ENCODE measurements around the gene PIAS1. TPM values are rescaled to one million over a fixed set of nuclear protein-coding genes. Genes with fewer than 3 reads are reported as not detected.

Gene PIAS1
- total RNA-seq, 4 donors from 2014 or later = 32.6 to 59.5 (median 55.9) TPM

DNA sequence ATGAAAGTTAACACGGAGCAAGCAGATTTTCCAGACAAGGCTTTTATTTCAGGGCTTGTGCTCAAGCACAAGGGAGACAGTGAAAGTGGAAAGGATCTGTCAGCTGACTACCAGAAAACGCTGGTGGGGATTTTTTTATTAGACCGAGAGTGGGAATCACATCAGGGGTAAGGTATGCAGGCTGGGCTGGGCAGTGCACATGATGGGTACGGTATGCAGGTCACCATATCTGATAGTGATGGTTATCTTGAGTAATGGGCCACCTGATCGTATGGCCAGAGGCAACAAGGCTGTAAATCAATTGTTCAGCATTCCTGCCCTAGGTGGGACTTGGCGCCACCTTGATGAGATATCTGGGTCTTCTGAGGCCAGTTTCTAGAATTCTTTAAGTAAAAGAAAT is 36.9 kb upstream of the PIAS1 start:
- no peak for TF ChIP-seq POLR2A (IDR thresholded peaks at IDR 0.05)
- TF ChIP-seq, protein P1, sequence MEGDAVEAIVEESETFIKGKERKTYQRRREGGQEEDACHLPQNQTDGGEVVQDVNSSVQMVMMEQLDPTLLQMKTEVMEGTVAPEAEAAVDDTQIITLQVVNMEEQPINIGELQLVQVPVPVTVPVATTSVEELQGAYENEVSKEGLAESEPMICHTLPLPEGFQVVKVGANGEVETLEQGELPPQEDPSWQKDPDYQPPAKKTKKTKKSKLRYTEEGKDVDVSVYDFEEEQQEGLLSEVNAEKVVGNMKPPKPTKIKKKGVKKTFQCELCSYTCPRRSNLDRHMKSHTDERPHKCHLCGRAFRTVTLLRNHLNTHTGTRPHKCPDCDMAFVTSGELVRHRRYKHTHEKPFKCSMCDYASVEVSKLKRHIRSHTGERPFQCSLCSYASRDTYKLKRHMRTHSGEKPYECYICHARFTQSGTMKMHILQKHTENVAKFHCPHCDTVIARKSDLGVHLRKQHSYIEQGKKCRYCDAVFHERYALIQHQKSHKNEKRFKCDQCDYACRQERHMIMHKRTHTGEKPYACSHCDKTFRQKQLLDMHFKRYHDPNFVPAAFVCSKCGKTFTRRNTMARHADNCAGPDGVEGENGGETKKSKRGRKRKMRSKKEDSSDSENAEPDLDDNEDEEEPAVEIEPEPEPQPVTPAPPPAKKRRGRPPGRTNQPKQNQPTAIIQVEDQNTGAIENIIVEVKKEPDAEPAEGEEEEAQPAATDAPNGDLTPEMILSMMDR (IDR thresholded peaks at IDR 0.05) = no peak
- 67 to 72% methylated on average over 6 of the region's 6 CpGs for WGBS, 2 donors
- H3K4me3 ChIP-seq (ENCODE audit: low read depth, poor library complexity, severe bottlenecking) = no peak overlapping the region
- intact Hi-C loops (cut with DNase I; ENCODE audit: low total_unique reads) = no loop called here
- no peak for DNase-seq (ENCODE audit: low spot score in 2 of 2)

DNA sequence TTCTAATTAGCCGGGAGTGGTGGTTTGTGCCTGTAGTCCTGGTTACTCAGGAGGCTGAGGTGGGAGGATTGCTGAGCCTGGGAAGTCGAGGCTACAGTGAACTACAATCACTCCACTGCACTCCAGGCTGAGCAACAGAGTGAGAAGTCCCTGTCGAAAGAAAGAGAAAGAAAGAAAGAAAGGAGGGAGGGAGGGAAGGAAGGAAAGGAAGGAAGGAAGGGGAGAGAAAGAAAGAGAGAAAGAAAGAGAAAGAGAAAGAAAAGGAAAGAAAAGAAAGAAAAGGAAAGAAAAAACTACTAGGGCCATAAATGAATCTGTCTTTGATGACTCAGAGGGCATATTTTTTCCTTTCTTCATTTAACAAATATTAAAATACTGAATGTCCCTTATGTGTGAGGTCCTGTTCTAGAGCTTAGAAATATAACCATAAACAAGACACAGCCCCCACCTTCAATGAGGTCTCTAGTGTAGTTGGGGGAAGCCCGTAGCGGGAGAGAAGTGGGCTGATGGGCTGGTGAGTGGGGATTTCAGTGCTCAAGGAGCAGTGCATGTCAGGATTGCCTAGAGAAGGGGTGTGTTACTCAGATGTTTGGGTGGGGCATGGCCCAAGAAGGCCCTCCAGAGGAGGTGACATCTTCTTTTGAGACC is 35.2 kb upstream of the PIAS1 start:
- no peak overlapping the region for H3K4me3 ChIP-seq (ENCODE audit: low read depth, poor library complexity, severe bottlenecking)
- WGBS, 2 donors = 82 to 83% methylated on average over 5 of the region's 5 CpGs
- DNase-seq (ENCODE audit: low spot score in 2 of 2) = no peak
- no peak for TF ChIP-seq POLR2A (IDR thresholded peaks at IDR 0.05)
- TF ChIP-seq, protein P1 (IDR thresholded peaks at IDR 0.05) = no peak
- intact Hi-C loops (cut with DNase I; ENCODE audit: low total_unique reads) = no loop called here

DNA sequence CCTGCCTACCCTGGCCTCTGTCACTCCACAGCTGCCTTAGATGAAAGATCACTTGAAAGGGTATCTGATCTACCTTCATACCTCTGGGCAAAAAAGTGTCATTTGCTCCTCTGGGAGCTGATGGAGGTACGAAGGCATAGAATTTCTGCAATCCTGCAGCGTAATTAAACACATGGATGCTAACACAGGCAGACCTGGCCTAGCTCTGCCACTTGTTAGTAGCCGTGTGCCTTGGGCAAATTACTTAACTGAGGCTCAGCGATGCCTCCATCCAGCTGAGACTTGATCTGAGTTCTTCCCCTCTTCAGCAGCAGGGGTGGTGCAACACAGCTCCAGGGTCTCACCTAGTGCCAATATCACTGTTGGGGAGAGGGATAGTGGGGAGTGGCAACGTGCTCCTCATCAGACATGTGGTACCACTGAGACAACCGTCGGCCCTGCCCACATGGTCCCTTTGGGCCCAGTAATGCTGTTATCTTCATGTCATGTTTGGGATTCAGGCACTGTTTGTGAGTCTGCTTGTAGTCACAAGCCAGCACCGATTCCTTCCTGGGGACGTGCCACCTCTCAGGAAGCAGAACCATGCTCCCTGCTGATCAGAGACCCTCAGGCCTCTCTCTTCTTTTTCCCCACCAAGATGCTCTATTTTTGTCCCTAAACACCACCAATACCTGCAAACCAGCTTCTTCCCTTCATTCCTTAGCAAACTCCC is 34.1 kb upstream of the PIAS1 start:
- 58 to 73% methylated on average over 6 to 9 of the region's 9 CpGs for WGBS, 2 donors
- H3K4me3 ChIP-seq (ENCODE audit: low read depth, poor library complexity, severe bottlenecking) = no peak overlapping the region
- intact Hi-C loops (cut with DNase I; ENCODE audit: low total_unique reads) = no loop called here
- no peak for DNase-seq (ENCODE audit: low spot score in 2 of 2)
- no peak for TF ChIP-seq POLR2A (IDR thresholded peaks at IDR 0.05)
- TF ChIP-seq, protein P1 (IDR thresholded peaks at IDR 0.05) = no peak

DNA sequence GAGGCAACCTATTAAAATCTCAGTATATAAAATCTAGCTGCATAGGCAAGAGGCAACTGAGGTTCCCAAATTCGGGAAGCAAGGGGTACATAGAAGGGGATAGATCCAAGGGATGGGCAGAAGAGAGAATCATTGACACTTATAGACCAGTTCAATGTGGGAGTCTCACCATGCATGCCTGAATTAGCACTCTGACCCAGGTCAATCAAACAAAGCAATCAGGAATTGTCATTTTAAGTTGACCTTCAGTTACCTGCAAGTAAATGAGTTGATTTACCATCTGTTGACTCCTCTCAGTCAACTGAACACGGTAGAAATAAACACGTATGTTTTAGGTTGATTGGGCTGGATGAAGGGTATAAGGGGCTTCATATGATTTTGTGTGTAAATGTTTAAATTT is 33.4 kb upstream of the PIAS1 start:
- TF ChIP-seq, protein P1 (IDR thresholded peaks at IDR 0.05) = no peak
- no peak for TF ChIP-seq POLR2A (IDR thresholded peaks at IDR 0.05)
- intact Hi-C loops (cut with DNase I; ENCODE audit: low total_unique reads) = no loop called here
- WGBS, 2 donors = 80 to 91% methylated on average over 3 of the region's 3 CpGs
- no peak for DNase-seq (ENCODE audit: low spot score in 2 of 2)
- H3K4me3 ChIP-seq (ENCODE audit: low read depth, poor library complexity, severe bottlenecking) = no peak overlapping the region

DNA sequence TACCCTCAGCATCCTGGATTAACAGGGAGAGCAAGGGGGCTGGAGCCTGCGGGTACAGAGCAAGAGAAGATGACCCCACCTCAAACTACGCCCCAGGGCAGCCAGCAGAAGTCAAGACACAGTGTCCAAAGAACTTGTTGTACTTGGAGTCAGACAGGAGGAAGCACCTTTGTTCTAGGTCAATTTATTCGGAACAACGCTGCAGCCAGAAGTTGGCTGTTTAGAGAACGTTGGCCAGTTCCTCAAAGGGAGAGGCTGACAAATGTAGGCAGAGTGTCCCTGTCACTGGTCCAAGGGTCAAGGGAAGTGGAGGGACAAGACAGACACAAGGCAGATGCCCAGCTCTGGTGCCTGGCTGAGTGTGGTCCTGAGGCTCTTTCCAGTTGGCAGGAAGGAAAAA is 32.1 kb upstream of the PIAS1 start:
- no peak overlapping the region for H3K4me3 ChIP-seq (ENCODE audit: low read depth, poor library complexity, severe bottlenecking)
- TF ChIP-seq, protein P1 (IDR thresholded peaks at IDR 0.05) = no peak
- TF ChIP-seq POLR2A (IDR thresholded peaks at IDR 0.05) = no peak
- peak in 1 of 2 donors; percentile 37 for DNase-seq (ENCODE audit: low spot score in 2 of 2)
- 58 to 81% methylated on average over 5 of the region's 5 CpGs for WGBS, 2 donors
- intact Hi-C loops (cut with DNase I; ENCODE audit: low total_unique reads) = no loop called here
